Measurements from ENCODE around the gene ACBD7. TPM values are rescaled to one million over a fixed set of nuclear protein-coding genes. Genes with fewer than 3 reads are reported as not detected.

The ACBD7 gene
- total RNA-seq, 1 experiment from 2014 or later: 5.9 TPM

DNA sequence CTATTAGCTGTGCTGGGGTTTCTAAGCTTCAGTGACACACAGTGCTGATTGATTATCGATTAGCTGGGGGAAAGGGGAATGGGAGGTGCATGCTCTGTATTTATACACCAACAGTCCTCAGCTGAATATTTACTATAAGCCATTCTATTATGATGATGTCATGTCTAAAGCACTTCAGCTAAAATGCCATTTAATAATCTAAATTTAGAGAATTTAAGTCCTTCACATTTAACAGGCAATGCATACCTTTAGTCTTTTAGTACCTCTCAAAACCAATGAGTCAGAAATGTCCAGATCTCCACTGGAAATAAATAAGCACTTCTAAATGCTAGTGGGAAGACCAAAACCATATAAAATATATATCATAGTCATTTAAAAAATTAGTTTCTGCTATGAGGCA lies 33.1 kb upstream of the ACBD7 start:
- Histone ChIP-seq H3K4me2 (no peak overlapping the region), H3F3A (ENCODE audit: insufficient read depth, low read depth) (no peaks in the 10 kb centered on the region), H3K4me3 (no peak overlapping the region), H2AFZ (no peak overlapping the region), H3K27ac (no peak overlapping the region), H3K36me3 (ENCODE audit: low read depth) (0 out of 2 replicates have a peak, but pooled peaks cover 3% of the 10 kb centered on the region), H3K4me1 (replicated peaks; ENCODE audit: insufficient read depth) (no peaks in the 10 kb centered on the region), H3K27me3 (ENCODE audit: insufficient read depth, low read depth) (no peaks in the 10 kb centered on the region), H4K20me1 (ENCODE audit: insufficient read depth) (no peaks in the 10 kb centered on the region), H3K79me2 (ENCODE audit: low read depth) (no peaks in the 10 kb centered on the region), H3K9me3 (ENCODE audit: insufficient read depth, low read depth) (no peaks in the 10 kb centered on the region), H3K9me2 (ENCODE audit: insufficient read depth) (no peaks in the 10 kb centered on the region)
- no peak for TF ChIP-seq EZH2 (IDR thresholded peaks at IDR 0.05; ENCODE audit: low read depth)
- no peak for TF ChIP-seq CTCF (conservative IDR thresholded peaks at IDR 0.05)
- intact Hi-C loops (cut with micrococcal nuclease; ENCODE audit: unreplicated experiment): no loop called here
- no peak for DNase-seq
- ChIA-PET CTCF (no interaction called here), POLR2A (ENCODE audit: unreplicated experiment) (no interaction called here)
- BruUV-seq (replicated peaks): no TSS peak

DNA sequence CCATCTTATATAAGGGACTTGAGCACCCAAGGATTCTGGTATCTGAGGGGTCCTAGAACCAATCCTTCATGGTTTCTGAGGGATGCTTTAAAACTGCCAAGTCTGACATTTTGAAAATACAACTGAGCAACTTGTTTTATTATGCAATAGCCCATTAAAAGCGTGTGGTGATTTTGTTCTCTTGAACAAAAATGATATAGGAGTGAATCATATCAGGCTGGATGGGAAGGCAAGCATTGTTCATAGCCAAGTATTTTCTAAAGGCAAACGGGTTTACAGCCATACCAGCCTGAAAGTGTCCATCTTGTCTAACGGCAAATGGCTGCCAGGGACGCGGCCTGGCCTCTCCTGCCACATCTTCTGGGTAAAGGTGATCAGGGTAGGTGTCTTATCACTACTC lies 31.9 kb upstream of the ACBD7 start:
- no peaks in the 10 kb centered on the region for H4K20me1 ChIP-seq (ENCODE audit: insufficient read depth)
- H3K4me3 ChIP-seq: no peak overlapping the region
- no peaks in the 10 kb centered on the region for H3K9me3 ChIP-seq (ENCODE audit: insufficient read depth, low read depth)
- intact Hi-C loops (cut with micrococcal nuclease; ENCODE audit: unreplicated experiment): no loop called here
- BruUV-seq (replicated peaks): no TSS peak
- H3K79me2 ChIP-seq (ENCODE audit: low read depth): no peaks in the 10 kb centered on the region
- ChIA-PET CTCF (no interaction called here), POLR2A (ENCODE audit: unreplicated experiment) (interaction anchor here (0.6 kb wide), 1 partner anchor 902 kb away, joined by 4 read pairs; no protein-coding TSS in a partner anchor)
- no peaks in the 10 kb centered on the region for H3K4me1 ChIP-seq (replicated peaks; ENCODE audit: insufficient read depth)
- no peaks in the 10 kb centered on the region for H3K9me2 ChIP-seq (ENCODE audit: insufficient read depth)
- no peaks in the 10 kb centered on the region for H3K27me3 ChIP-seq (ENCODE audit: insufficient read depth, low read depth)
- H3K36me3 ChIP-seq (ENCODE audit: low read depth): 0 out of 2 replicates have a peak, but pooled peaks cover 3% of the 10 kb centered on the region
- H3K4me2 ChIP-seq: no peak overlapping the region
- H3F3A ChIP-seq (ENCODE audit: insufficient read depth, low read depth): no peaks in the 10 kb centered on the region
- DNase-seq: no peak
- TF ChIP-seq CTCF (conservative IDR thresholded peaks at IDR 0.05): no peak
- no peak for TF ChIP-seq EZH2 (IDR thresholded peaks at IDR 0.05; ENCODE audit: low read depth)
- no peak overlapping the region for H2AFZ ChIP-seq
- H3K27ac ChIP-seq: no peak overlapping the region

DNA sequence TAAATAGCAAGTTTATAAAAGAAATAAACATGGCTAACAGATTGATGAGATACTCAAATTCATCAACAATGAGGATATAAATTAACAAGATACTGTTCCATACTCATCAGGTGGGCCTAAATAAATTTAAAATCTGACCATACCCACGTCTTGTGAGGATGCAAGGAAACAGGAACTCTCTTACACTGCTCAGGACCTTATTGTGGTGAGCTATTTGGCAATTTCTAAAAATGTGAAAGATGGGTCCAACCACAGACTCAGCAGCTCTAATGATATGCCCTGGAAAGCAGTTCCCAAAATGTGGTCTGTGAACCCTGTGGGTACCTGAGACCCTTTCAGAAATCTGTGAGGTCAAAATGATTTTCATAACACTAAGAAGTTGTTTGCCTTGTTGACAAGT lies 30.0 kb upstream of the ACBD7 start:
- Histone ChIP-seq H3K9me2 (ENCODE audit: insufficient read depth) (no peaks in the 10 kb centered on the region), H3K4me1 (replicated peaks; ENCODE audit: insufficient read depth) (no peaks in the 10 kb centered on the region), H3F3A (ENCODE audit: insufficient read depth, low read depth) (no peaks in the 10 kb centered on the region), H3K4me2 (no peak overlapping the region), H3K79me2 (ENCODE audit: low read depth) (no peaks in the 10 kb centered on the region), H2AFZ (no peak overlapping the region), H3K36me3 (ENCODE audit: low read depth) (0 out of 2 replicates have a peak, but pooled peaks cover 3% of the 10 kb centered on the region), H3K27me3 (ENCODE audit: insufficient read depth, low read depth) (no peaks in the 10 kb centered on the region), H4K20me1 (ENCODE audit: insufficient read depth) (no peaks in the 10 kb centered on the region), H3K27ac (no peak overlapping the region), H3K4me3 (no peak overlapping the region), H3K9me3 (ENCODE audit: insufficient read depth, low read depth) (no peaks in the 10 kb centered on the region)
- POLR2A ChIA-PET (ENCODE audit: unreplicated experiment): no interaction called here
- no peak for TF ChIP-seq EZH2 (IDR thresholded peaks at IDR 0.05; ENCODE audit: low read depth)
- no peak for TF ChIP-seq CTCF (conservative IDR thresholded peaks at IDR 0.05)
- no peak for DNase-seq
- CTCF ChIA-PET: no interaction called here
- intact Hi-C loops (cut with micrococcal nuclease; ENCODE audit: unreplicated experiment): no loop called here
- BruUV-seq (replicated peaks): no TSS peak

Data from PC-9 (cell line).